Brain microvascular endothelial cell (primary cell): Measurements from ENCODE around the gene ZBTB7C.

ENCODE experiments used
- DNase-seq: peaks from one replicate; pipeline ENCODE4 v3.0.0-alpha.2; 2020
- H3K27ac ChIP-seq: fragments of 250-450 bp; sonication (Bioruptor Pico); 2 replicates; pipeline ENCODE4 v1.5.1; 2020; ENCODE audit warnings: mild to moderate bottlenecking, moderate library complexity
- H3K27me3 ChIP-seq: fragments of 250-450 bp; sonication (Bioruptor Pico); replicated peaks from 2 replicates; pipeline ENCODE4 v1.5.1; 2020; ENCODE audit warnings: mild to moderate bottlenecking
- H3K36me3 ChIP-seq: fragments of 250-450 bp; sonication (Bioruptor Pico); replicated peaks from 2 replicates; pipeline ENCODE4 v1.5.1; 2020; ENCODE audit warnings: mild to moderate bottlenecking
- H3K4me3 ChIP-seq: 2 replicates; pipeline ENCODE4 v1.5.1; 2011; ENCODE audit warnings: low read depth, mild to moderate bottlenecking, control low read depth, low read length, moderate library complexity
- in situ Hi-C: cut with HindIII; loops from 2 replicates; pipeline ENCODE4 v1.10.0; 2017; ENCODE audit warnings: low sequenced_read_pairs, low pct_ligation_motif_present
- TF ChIP-seq, protein P1 (sequence below): IDR thresholded peaks from 2 replicates; pipeline ENCODE4 v1.5.1; 2011; ENCODE audit warnings: low read depth, mild to moderate bottlenecking, moderate library complexity, low read length, control low read depth, inconsistent platforms; ENCODE audit errors: missing control alignments

The ZBTB7C gene

DNA sequence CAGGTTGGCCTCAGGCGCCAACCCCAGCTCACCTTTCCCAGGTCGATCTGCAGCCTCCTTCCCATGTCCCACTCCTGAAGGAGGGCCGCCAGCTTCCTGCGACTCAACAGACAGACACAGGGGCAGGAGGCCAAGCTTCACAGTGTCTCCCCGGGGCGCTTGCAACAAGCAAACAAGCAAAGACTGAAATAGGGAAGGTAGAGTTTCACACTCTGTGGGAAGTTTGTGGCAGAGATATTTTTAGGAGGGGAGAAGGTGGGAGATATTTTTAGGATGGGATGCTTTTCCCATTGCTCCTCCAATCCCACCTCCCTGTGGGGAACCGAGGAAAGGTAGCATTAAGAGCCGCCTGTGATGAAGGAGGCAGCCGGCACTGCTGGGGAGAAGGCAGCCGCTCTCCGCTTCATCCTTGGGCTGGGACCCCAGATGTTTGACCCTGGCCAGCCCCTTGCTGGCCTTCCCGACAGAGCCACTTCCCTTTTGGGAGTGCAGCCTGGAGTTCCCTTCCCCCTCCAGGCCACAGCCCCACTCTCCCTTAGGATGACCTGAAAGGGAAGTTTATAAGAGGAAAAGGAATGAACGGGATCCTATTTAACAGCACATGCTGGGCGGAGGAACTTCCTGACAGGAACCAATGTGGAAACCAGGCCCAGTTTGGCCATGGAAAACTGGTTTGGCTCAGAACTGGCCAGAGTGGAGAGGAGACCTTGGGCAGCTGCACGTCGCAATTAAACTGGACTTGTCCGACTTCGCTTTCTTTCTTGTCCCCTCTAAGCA, 336.6 kb downstream of the ZBTB7C start:
- no peak overlapping the region for H3K27ac ChIP-seq
- no peak for DNase-seq
- H3K27me3 ChIP-seq = no peaks in the 10 kb centered on the region
- TF ChIP-seq, protein P1, sequence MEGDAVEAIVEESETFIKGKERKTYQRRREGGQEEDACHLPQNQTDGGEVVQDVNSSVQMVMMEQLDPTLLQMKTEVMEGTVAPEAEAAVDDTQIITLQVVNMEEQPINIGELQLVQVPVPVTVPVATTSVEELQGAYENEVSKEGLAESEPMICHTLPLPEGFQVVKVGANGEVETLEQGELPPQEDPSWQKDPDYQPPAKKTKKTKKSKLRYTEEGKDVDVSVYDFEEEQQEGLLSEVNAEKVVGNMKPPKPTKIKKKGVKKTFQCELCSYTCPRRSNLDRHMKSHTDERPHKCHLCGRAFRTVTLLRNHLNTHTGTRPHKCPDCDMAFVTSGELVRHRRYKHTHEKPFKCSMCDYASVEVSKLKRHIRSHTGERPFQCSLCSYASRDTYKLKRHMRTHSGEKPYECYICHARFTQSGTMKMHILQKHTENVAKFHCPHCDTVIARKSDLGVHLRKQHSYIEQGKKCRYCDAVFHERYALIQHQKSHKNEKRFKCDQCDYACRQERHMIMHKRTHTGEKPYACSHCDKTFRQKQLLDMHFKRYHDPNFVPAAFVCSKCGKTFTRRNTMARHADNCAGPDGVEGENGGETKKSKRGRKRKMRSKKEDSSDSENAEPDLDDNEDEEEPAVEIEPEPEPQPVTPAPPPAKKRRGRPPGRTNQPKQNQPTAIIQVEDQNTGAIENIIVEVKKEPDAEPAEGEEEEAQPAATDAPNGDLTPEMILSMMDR = no peak
- H3K36me3 ChIP-seq = no peaks in the 10 kb centered on the region
- in situ Hi-C loops = no loop called here
- no peak overlapping the region for H3K4me3 ChIP-seq

DNA sequence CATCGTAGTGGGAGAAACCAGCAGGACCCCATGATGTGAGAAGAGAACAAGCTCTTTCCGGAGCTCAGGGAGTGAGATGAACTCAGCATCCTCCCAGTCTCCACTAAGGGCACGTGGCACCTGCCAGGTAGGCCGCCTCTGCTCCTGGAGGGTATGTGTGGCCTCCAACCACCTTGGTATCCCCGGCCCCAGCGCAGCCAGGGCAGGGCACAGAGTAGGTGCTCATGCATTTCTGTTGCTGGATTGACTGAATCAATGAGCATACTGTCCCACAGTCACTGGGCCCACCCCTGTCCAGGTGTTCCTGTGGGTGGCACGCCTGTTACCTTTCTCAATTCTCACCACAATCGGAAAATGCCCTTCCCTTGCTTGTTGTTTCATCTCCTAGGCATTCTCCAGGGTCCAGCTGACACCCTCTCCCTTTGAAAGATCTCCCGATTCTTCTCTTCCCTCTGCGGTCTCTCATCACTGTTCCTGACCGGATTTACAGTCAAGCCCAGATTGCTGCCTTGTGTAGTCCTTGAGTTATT, 340.2 kb downstream of the ZBTB7C start:
- Histone ChIP-seq H3K27me3 (no peaks in the 10 kb centered on the region), H3K27ac (no peak overlapping the region), H3K4me3 (no peak overlapping the region), H3K36me3 (no peaks in the 10 kb centered on the region)
- no peak for DNase-seq
- TF ChIP-seq, protein P1 = no peak
- in situ Hi-C loops = no loop called here

DNA sequence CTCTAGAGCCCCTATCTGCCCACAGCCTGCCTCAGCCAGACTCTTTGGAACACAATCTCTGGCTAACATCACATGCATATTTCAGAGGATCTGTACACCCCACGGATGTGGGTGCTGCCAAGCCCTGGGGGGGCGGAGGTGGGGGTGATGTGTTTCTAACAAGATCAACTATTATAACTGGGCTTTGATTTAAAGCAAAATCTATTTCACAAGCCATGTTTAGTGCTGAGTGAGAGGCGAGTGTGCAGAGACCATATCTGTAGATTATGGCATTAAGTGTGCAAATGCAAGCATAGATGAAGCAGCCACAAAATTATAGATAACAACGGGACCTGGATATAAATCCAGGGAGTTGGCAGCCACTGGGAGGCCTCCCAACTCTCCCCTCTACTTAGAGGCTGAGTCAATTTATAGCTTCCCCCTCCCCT, 342.9 kb downstream of the ZBTB7C start:
- TF ChIP-seq, protein P1 = no peak
- in situ Hi-C loops = no loop called here
- no peaks in the 10 kb centered on the region for H3K36me3 ChIP-seq
- no peak for DNase-seq
- H3K4me3 ChIP-seq = no peak overlapping the region
- H3K27ac ChIP-seq = no peak overlapping the region
- no peaks in the 10 kb centered on the region for H3K27me3 ChIP-seq

DNA sequence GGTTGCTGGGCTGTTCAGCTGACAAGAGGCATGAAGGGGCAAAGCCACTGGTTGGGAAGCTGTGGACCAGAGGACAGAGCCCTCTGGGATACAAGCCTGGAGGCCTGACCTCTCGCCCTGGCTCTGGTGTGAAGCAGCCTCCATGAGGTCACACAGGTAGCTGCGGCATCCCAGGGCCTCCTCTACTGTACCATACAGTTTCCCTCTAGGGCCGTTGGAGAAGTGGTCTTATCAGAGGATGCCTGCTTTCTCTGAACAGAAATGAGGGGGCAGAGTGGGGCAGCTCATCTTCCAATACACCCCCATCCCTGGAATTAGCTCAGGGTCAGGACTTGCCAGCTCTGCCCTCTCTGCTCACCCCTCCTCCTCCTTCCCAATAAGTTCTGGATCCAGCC, 343.6 kb downstream of the ZBTB7C start:
- H3K4me3 ChIP-seq = no peak overlapping the region
- in situ Hi-C loops = no loop called here
- H3K27me3 ChIP-seq = no peaks in the 10 kb centered on the region

DNA sequence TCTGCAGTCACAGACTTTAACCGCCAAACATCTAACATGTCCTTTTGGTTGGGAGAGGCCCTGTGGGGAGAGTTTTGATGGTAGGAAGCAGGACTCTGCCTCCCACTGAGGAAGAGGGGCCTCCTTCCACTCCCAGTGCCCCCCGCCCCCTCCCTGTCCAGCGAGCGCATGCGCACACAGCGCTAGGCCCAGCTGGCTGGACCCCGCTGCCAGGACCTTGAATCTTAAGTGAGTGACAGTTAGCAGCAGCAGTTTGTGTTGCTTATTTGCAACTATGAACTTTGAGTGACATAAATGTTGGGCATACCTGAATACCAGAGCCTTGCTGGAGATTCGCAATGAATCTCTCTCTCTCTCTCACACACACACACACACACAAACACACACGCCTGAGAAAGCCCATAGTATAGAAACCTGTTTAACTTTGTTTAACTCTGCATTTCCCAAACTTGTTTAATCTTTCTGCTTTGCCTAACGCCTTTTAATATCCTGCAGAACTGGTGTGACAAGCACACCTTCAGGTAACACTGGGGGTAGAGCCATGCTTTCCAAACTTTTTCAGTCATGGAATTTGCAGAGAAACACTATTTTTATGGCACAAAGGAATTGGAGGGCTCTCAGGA, 344.1 kb downstream of the ZBTB7C start:
- H3K4me3 ChIP-seq = no peak overlapping the region
- in situ Hi-C loops = no loop called here
- TF ChIP-seq, protein P1 = no peak
- H3K36me3 ChIP-seq = no peaks in the 10 kb centered on the region
- no peak overlapping the region for H3K27ac ChIP-seq
- no peaks in the 10 kb centered on the region for H3K27me3 ChIP-seq
- DNase-seq = no peak

More for the DNA sequence above, 343.6 kb downstream of the ZBTB7C start:
- TF ChIP-seq, protein P1 = no peak
- H3K36me3 ChIP-seq = no peaks in the 10 kb centered on the region
- no peak for DNase-seq
- no peak overlapping the region for H3K27ac ChIP-seq
